GM10266 (cell line): ENCODE measurements around the gene MIGA2.

ENCODE experiments used
- DNase-seq: peaks from one replicate; pipeline ENCODE4 v3.0.0; 2012; ENCODE audit errors: extremely low spot score
- TF ChIP-seq, protein P1 (sequence below): IDR thresholded peaks from 2 replicates; pipeline ENCODE4 v1.5.1; 2012; ENCODE audit warnings: mild to moderate bottlenecking, low read depth; ENCODE audit not compliant: control insufficient read depth, insufficient read depth; ENCODE audit errors: missing control alignments

MIGA2 gene

GRCh38 chr9:129012893-129013448 is 23.5 kb upstream of the MIGA2 start:
- DNase-seq, result no peak
- TF ChIP-seq, protein P1, sequence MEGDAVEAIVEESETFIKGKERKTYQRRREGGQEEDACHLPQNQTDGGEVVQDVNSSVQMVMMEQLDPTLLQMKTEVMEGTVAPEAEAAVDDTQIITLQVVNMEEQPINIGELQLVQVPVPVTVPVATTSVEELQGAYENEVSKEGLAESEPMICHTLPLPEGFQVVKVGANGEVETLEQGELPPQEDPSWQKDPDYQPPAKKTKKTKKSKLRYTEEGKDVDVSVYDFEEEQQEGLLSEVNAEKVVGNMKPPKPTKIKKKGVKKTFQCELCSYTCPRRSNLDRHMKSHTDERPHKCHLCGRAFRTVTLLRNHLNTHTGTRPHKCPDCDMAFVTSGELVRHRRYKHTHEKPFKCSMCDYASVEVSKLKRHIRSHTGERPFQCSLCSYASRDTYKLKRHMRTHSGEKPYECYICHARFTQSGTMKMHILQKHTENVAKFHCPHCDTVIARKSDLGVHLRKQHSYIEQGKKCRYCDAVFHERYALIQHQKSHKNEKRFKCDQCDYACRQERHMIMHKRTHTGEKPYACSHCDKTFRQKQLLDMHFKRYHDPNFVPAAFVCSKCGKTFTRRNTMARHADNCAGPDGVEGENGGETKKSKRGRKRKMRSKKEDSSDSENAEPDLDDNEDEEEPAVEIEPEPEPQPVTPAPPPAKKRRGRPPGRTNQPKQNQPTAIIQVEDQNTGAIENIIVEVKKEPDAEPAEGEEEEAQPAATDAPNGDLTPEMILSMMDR, result no peak

GRCh38 chr9:129013674-129014073 is 22.8 kb upstream of the MIGA2 start:
- TF ChIP-seq, protein P1, result no peak
- DNase-seq, result no peak

DNA sequence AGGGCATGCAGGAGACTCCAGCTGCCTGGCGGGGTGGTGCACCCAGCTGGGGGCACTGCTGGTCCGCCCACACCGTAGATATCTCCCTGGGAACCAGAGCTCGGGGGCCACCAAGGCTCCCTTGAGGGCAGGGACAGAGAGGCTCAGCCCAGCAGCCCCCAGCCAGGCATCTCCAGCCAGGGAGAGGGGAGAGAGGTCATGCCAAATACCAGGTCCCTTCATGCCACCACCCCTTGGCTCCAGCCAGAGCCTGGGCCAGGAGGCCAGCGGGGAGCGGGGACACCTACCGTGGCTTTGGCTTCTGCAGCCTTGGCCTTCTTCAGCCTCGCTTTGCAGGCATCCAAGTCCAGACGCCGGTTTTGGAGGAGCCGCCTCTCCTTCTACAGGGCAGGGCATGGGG is 22.3 kb upstream of the MIGA2 start:
- TF ChIP-seq, protein P1, result no peak
- DNase-seq, result no peak

GRCh38 chr9:129014608-129015007 is 21.8 kb upstream of the MIGA2 start:
- TF ChIP-seq, protein P1, result no peak
- no peak for DNase-seq

DNA sequence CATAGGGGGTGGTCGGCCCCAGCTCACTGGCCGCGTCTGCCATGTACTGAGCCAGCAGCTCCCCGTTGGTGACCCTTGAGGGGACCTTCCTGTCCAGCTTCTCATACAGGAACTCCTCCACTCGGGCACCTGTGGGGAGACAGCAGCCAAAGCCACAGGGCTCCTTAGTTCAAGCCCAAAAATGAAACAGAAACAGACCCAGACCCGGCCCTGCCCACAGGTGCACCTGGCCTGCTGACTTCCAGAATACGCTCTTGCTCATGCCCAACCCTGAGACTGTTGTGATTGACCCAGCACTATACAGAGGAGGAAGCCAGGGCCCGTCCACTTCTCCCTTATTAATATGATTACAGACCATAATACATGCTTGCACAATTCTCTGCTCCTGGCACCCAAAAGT is 15.3 kb upstream of the MIGA2 start:
- peak; percentile 40 for DNase-seq
- TF ChIP-seq, protein P1, result no peak

DNA sequence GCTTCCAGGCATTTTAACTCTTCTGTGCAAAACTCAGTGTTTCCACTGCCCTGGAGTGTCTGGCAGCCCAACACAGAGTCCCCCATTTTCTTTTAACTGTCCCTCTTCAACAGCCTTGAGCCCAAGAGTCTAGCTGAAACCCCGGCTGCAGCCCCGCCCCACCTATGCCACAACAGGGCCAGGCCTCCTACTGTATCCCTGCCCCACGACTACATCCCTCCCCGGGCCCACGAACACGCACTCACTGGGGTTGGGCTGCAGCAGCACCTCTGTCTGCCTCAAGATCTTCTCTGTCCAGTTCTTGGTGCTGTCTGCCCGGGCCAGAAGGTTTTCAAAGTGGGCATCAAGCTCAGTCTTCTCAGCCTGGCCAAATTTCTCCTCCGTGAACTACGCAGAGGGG is 14.4 kb upstream of the MIGA2 start:
- TF ChIP-seq, protein P1, result no peak
- DNase-seq, result no peak

DNA sequence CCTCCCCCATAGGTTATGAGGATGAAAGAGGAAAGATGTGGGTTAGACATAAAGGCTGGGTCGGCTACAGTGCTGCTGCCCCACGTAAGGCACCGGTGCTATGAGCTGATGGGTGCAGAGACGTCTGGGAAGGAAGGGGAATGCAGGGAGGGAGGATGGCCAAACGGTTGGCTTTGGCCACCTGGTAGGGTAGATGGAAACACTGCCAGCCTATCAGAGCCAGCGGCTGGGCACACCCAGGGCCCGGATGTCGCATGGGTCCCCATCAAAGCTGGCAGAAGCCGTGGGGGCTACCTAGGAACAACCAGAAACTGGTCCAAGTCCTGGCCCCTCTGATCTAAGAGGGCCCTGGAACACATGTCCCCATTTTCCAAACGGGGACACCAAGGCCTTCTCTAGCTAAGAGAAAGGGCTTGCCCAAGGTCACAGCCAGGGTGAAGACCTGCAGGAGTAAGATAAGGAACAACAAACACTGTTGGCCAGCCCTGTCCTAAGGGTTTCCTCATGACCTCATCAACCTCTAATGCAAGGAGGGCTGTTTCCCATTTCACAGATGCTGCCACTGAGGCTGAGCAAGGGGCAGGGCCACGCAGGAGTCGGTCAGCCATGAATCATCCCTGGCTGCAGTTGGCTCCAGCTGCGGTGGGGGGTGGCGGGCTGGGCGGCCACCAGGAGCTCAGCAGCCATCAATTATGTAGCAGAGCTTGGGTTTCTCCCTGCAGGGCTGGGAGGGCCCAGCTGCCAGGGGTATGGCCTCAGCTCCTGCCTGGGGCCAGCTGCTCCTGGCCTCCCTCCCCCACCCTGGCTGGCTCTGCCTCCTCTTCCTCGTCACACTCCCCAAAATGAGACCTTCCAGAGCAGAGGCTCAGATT is 13.2 kb upstream of the MIGA2 start:
- no peak for DNase-seq
- TF ChIP-seq, protein P1, result no peak
